HG03439 (cell line): ENCODE data around the gene SHROOM2.

Experiments used
- ATAC-seq: cut with Tn5 transposase; IDR thresholded peaks from one replicate; pipeline ENCODE4 v1.9.1; 2021; ENCODE audit warnings: mild to moderate bottlenecking, moderate library complexity; ENCODE audit not compliant: unreplicated experiment

SHROOM2 gene

DNA sequence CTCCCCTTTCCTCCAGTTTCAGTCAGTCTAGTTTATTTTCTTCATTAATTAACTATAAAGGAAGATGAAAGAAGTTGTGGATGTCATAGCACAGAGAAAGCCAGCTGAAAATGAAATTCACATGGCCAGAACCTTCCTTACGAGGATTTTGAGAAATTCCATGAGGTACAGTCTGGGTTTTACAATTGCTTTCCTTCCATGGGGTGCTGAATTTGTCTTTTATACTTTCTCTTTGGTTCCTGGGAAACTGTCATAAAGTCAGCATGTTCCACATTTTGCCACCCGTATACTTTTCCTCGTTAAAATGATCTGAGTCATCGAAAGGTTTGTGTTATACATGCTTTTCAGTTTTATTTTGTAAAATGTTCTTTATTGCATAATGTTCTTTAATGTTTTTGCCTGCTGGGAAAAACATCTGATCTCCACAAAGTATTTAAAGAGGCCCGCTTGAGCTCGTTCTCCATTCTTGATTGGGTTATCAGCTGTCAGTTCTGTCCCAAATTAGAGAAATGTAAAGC, 102.8 kb downstream of the SHROOM2 start:
- no peak for ATAC-seq

DNA sequence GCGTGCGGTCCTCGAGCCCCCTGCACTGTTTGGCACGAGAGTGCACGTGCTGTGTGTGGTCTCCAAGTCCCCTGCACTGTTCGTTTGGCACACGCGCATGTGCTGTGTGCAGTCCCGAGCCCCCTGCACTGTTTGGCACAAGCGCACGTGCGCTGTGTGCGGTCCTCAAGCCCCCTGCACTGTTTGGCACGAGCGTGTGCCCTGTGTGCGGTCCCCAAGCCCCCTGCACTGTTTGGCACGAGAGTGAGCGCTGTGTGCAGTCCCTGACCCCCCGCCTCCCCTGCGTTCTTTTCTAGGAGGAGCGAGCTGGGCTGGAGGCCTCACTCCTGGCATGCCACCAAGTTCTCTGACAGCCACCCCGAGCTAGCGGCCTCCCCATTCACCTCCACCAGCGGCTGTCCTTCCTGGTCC, 104.5 kb downstream of the SHROOM2 start:
- no peak for ATAC-seq

DNA sequence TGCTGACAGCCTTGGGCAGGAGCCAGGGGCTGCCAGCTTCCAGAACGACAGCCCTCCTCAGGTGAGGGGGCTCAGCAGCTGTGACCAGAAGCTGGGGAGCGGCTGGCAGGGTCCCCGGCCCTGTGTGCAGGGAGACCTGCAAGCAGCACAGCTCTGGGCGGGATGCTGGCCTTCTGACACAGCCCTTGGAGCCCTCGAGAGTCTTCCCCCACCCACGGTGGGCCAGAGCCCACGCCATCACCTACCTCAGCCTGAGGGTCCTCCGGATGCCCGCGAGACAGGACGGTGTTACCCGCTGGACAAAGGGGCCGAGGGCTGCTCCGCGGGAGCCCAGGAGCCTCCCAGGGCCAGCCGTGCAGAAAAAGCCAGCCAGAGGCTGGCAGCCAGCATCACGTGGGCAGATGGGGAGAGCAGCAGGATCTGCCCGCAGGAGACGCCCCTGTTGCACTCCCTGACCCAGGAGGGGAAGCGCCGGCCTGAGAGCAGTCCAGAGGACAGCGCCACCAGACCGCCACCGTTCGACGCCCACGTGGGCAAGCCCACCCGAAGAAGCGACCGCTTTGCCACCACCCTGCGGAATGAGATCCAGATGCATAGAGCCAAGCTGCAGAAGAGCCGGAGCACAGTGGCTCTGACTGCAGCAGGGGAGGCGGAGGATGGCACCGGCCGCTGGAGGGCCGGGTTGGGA, 109.1 kb downstream of the SHROOM2 start:
- no peak for ATAC-seq

DNA sequence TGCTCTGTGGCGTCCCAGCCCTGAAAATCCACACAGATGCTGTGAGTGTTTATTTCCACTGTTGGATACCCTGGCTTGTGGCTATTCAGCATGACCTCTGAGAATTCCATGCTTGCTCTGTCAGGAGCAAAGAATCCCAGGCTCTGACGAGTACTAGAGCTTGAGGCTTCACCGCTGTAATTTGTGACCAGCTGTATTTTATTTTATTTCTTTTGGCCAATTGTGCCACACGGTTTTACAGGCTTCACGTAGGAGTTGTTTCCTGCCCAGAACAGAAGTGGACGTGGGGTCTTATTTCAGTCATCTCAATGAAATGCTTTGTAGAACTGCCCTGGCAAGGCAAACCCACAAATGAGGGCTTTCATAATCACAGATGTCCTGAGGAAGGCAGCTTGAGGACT, 111.5 kb downstream of the SHROOM2 start:
- ATAC-seq, result no peak

DNA sequence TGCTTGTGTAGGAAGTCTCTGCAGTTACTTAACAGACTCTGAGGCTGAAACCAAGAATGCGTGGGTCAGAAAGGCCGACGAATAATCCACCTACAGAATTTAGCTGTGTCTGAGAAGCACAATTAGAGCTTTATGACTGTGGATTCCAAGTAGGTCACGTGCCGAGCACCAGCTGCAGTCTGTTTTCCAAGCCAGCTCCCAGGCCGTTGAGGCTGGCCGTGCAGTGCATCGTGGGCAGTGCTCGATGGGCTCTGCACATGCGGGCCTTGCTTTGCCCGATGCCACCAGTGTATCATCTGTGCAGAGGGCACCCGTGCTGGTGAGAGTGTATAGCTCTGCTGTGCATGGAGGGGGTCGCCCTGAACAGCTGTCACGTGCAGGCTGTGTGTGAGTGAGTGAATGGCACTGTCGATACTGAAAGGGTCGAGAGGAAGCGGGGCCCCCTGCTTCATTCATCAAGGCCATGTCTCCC, 113.4 kb downstream of the SHROOM2 start:
- no peak for ATAC-seq

DNA sequence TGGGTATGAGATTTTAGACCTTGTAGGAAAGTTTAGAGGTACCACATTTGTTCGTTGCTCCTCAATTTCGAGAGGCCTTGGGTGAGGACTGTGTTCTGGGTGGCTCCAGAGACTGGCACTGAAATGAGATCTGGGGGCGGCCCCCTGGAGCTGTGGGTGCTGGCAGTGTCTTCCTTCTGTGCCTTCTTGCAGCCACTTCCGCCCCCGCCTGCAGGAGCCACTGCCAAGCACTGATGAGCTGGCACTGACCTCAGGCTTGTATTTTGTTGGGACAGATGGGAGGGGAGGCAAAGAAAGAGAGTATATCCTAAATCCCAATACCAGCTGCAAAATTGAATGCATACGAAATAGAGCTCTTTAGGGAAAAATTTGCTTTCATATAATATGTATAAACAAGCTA, 116.4 kb downstream of the SHROOM2 start:
- no peak for ATAC-seq

DNA sequence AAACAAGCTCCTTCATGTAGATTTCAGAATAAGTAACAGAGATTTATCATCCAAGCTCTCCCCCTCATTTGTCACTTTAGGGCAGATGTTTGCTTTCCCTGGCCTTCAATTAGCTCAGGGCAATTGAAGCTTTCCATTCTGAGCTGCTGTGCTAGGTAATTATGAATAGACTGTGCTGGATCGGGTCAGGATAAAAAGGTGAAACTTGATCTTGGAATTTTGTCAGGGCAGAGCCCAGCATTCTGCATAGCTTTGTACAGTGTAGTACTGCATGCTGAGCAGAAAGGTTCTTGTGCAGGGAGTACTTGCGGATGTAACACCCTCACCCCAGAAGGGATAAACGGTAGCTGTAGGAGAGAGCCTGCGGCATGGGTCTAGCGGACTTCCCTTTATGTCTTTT, 116.9 kb downstream of the SHROOM2 start:
- ATAC-seq, result no peak

DNA sequence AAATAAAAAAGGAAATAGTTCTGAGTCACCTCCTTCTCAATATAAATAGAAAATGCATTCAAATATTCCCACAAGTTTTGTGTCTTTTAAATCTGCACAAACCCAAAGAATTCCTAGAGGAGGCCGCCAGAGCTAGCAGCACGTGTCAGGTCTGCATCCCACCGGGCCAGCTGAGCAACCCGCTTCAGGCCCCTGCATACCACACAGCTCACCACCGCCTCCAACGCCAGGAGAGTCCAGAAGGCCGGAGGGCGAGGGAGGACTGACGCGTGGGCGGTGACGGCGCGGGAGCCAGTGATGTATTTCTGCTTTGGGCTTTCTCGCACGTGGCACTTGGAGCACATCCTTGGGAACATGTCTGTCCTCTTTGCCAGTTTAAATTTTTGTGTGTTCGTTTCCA, 119.1 kb downstream of the SHROOM2 start:
- ATAC-seq, result no peak

DNA sequence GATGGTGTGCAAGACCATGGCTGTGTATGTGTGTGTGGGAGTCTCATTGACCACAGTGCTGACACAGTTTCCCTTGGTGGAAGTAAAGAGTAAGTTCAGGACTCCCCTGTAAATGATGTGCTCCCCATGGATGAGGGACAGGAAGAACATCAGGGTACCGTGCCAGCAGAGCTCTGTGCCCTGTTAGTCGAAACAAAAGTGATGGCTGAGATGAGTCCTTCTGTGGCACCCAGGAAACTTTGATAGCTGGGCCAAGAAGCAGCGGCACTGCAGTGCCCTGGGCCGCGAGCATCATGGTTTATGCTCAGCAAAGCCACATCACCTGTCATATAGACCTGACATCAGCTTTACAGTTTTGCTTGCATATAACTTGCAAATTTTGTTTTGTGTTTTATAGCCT, 119.5 kb downstream of the SHROOM2 start:
- ATAC-seq, result no peak

DNA sequence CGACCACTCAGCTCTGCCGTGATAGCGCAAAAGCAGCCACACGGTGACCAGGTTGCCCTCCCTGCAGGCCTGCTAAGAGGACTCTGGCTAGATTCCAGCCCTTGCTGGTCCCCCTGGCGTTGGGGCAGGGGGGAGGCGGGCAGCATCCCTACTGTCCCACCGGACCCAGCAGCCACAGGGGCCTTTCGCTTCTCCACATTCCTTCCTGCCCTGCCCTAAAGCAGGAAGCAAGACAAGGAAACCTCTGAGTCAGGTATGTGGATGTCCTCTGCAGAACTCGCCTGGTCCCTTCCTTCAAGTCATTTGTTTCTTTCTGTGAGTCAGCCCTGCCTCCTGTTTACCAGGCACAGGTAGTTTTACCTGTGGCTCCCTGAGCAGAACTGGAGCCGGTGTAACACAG, 120.7 kb downstream of the SHROOM2 start:
- no peak for ATAC-seq

DNA sequence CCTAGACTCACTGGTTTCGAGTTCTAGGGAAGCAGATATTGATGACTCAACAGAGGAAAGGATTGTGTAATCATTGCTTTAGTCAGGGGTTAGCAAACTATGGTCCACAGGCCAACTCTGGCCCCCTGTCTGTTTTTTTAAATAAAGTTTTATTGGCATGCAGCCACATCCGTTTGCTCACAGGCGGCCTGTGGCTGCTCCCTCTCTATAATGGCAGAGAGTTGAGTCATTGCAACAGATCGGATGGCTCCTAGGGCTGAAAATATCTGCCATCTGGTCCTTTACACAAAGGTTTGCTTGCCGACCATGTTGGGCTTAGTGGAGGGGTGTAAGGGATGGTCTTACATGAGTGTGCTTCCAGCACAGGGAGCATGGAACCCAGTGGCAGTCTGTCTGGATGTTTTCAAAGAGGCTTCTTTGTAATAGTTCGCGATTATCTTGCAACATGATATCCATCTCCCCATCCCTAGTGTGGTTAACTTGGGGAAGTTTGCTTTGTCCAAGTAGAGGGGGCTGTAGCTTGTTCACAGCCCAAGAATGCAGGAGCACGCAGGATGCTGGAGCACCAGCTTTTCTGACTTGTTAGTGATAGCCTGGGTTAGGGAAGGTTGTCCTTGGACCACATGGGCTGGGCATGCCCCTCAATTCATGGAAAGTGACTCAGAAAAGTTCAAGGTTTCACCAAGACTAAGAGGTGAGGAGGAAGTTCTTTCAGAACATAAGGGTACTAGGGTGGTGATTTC, 121.6 kb downstream of the SHROOM2 start:
- no peak for ATAC-seq

DNA sequence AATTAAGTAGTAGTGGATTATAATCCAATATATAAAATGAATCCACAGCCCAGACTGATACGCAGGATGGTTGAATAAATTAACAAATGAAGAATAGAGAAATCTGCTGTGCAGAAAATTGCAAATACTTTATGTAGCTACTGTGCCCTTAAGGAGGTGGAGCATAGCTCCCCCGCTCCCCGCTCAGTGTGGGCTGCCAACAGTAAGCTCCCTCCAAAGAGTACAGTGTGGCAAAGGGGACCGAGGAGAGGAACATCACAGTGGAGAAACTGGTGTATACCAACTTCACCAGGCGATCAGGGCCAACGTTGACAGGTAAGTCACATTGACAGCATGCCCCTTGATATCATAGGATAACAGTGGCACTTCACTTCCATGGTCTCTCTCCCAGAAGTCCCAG, 123.0 kb downstream of the SHROOM2 start:
- ATAC-seq, result no peak

DNA sequence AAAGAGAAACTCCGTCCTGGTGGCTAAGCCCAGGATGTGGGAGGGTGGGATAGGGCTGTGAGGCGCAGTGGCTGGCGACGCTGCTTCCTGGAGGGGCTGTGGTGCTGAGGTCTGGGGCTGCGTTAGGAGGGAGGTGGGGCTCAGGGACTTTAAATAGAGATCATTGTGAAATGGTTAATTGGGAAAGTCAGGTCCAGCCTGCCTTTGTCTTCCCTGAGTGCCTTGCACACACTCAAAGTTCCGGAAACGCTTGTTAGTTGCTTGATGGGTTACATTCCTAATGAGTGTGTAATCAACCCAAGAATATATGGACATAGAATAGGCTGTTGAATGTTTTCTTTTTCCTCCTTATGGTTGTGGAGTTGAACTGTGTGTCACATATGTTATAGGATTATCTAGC, 125.3 kb downstream of the SHROOM2 start:
- no peak for ATAC-seq

DNA sequence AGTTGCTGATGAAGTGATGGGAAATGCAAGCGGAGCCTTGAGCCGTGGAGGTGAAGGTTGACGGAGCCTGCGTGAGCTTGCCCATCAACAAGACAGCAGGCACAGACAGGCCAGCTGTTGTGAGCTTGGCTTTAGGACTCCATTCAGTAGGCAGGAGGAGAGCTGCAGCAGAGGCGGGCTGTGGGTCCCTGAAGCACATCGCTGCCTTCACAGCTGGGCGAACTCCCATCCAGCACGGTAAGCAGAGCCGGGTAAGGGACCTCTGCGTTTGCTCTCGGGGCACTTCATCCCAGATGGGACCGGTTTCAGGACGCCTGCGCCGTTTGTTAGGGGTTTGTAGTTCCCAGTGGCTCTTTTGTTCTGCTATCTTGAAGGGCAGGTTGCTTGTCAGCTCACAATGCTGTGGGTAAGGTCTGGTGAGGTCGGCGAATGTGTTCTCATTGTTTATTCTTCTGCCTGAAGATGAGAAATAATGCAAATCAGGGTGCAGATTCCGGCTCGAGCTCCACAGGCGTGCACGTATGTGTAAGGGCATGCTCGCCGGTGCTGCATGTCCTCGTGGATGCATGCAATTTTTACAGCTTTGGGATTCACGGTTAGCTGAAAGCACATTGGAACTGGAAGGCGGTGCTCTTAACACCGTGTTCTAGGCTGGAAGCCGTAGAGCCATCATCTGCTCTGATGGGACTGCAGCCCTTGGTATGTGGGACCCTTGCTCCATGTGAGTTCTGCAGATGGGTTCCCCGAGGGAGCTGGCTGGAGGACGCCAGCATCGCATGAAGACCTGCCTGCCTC, 126.3 kb downstream of the SHROOM2 start:
- no peak for ATAC-seq

DNA sequence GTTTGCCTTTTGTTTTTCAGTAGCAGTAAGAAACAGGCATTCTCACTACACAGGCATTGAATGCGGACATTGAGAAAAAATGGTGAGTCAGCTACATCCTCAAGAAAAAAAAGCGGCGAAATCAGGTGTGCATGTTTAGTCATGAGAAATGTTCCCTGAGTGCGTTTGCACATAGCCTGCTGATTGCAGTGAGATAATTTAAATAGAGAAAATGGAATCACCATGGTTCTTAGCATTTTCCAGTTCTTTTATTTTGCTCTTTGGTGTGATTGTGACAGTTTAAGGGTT, 126.9 kb downstream of the SHROOM2 start:
- ATAC-seq, result no peak

DNA sequence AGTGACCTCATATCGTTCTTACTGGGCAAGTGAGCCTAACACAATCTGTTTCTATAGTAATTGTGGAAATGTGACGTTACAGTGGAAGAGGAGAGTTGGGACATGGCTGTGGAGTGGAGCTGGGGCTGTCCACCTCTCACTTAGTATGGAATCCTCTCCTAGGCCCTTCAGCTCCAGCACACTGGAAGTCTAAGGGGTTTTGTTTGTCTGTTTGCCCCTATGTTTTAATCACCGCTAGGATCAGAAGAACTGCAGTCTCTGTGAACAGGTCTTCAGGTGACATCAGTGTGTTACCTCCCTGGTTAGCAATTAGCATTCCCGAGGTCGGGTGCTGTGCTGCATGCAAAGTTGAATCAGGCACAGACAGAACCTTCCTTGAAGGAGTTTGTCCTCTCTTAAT, 131.6 kb downstream of the SHROOM2 start:
- ATAC-seq, result no peak

DNA sequence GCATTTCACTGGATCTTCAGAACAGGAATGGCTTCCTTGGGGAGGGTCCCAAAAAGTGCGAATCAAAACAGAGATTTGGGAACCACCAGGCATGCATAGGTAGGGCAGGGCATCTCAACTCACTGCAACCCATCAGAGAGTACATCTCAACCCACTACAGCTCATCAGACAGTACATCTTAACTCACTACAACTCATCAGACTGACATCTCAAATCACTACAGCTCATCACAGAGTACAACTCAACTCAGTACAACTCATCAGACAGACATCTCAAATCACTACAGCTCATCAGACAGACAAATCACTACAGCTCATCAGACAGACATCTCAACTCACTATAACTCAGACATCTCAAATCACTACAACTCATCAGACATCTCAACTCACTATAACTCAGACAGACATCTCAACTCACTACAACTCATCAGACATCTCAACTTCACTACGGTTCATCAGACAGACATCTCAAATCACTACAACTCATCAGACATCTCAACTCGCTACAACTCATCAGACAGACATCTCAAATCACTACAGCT, 133.5 kb downstream of the SHROOM2 start:
- ATAC-seq, result no peak

DNA sequence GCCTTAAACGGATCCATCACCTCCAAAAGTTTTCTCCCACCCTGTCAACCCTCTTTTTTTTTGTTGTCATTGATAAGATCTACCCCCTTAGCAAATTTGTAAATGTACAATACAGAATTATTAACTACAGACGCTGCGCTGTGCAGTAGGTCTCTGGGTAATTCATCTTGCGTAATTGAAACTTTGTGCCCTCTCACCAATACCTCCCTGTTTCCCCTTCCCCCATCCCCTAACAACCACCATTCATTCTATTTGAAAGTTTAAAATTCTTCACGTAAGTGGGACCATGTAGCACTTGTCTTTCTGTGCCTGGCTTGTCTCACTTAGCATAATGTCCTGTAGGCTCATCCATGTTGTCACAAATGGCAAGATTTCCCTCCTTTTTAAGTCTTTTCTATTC, 135.2 kb downstream of the SHROOM2 start:
- ATAC-seq, result no peak

DNA sequence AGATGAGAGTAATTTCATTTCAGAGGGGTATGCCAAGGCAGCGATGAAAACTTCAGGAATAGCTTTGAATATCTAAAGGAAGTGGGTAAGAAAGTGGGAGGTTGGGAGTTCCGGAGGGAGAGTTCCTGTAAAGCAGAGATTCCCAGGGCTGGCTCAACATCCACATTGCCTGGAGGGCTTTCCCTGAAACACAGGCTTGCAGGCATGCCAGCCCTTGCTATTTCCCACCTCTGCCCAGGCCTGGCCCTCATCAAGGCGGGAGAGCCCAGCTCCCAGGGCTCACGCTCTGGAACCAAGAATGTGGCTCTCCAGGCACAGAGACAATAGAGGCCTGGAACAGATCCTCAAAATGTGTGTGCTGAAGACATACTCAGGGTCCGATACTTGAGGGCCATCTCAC, 137.1 kb downstream of the SHROOM2 start:
- ATAC-seq, result no peak

DNA sequence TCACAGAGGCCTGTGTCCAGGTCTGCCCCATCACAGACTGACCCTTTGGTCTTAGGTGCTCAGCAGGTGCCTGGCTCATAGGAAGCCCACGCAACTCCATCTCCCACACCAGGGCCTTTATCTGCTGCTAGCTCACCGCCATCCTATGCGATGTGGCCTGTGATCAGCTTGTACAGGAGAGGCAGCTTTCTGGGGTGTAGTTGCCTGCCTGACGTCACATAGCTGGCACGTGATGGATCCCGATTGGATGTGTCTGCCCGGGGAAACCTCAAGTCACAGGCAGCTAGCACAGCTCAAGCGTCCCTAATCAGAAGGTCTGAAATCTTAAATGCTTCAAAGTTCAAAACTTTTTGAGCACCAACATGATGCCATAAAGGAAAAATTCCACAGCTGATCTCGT, 139.8 kb downstream of the SHROOM2 start:
- ATAC-seq, result no peak

DNA sequence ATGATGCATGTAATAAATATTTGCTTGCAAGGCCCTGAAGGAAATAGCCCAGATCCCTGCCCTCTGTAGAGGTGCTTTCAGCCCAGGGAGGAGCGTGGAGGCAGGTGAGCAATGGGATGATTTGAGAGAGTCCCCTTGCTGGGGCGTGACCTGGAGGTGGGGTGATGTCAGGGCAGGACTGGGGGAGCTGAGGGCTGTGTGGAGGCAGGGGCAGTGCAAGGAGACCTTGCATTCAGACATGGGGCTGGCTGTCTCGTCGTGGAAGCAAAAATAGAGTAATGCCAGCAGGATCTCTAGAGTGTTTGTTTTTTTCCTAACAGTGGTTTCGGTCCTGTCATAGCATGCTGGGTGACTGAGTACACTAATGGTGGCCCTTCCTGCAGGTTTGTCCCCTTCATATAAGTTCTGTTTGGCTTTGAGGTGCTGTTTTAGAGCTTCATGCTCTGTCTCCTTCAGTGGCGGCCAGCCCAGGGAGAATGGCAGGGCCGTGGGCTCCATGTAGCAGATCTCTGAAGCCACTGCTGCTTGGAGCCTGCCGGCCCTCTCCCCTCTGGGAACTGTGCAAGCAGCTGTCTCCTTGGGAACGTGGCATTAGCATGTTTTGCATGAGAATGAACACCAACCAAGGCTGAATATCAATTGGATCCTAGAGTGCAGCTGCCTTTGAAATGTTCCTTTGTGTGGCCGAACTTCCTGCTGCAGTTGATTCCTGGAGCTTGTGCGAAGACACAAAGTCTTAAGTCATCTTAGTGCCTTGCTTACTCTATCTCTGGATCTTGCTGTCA, 141.7 kb downstream of the SHROOM2 start:
- no peak for ATAC-seq
